RWPE1 (cell line): ENCODE measurements around the gene QDPR.

ENCODE experiments used
- CTCF ChIA-PET: fragments of 350-600 bp; sonication (Branson Sonifier 250); formaldehyde crosslinking; extraction: SDS; loops from one replicate; lab custom pipeline; 2021; lab: Yijun Ruan, JAX
- POLR2A ChIA-PET: fragments of 400-600 bp; formaldehyde crosslinking; extraction: SDS; loops from one replicate; lab custom pipeline; 2020; ENCODE audit warnings: antibody characterized with exemption; ENCODE audit not compliant: low non-redundant PET; lab: Yijun Ruan, JAX
- DNase-seq: peaks from one replicate; pipeline ENCODE4 v3.0.0; 2012; ENCODE audit warnings: low spot score
- H3K27ac ChIP-seq: fragments of 450-650 bp; 2 replicates; pipeline ENCODE4 v1.5.1; 2017
- TF ChIP-seq, protein P1 (sequence below): fragments of 450-650 bp; conservative IDR thresholded peaks from 2 replicates; pipeline ENCODE4 v1.5.1; 2017; ENCODE audit warnings: low read depth, mild to moderate bottlenecking

QDPR gene

GRCh38 chr4:17489123-17489522, 22.8 kb downstream of the QDPR start:
- TF ChIP-seq, protein P1, sequence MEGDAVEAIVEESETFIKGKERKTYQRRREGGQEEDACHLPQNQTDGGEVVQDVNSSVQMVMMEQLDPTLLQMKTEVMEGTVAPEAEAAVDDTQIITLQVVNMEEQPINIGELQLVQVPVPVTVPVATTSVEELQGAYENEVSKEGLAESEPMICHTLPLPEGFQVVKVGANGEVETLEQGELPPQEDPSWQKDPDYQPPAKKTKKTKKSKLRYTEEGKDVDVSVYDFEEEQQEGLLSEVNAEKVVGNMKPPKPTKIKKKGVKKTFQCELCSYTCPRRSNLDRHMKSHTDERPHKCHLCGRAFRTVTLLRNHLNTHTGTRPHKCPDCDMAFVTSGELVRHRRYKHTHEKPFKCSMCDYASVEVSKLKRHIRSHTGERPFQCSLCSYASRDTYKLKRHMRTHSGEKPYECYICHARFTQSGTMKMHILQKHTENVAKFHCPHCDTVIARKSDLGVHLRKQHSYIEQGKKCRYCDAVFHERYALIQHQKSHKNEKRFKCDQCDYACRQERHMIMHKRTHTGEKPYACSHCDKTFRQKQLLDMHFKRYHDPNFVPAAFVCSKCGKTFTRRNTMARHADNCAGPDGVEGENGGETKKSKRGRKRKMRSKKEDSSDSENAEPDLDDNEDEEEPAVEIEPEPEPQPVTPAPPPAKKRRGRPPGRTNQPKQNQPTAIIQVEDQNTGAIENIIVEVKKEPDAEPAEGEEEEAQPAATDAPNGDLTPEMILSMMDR: no peak
- DNase-seq: no peak
- ChIA-PET CTCF (interaction anchor here (0.6 kb wide), 1 partner anchor 243 kb away, joined by 3 read pairs; no protein-coding TSS in a partner anchor), POLR2A (no interaction called here)
- H3K27ac ChIP-seq: no peak overlapping the region

DNA sequence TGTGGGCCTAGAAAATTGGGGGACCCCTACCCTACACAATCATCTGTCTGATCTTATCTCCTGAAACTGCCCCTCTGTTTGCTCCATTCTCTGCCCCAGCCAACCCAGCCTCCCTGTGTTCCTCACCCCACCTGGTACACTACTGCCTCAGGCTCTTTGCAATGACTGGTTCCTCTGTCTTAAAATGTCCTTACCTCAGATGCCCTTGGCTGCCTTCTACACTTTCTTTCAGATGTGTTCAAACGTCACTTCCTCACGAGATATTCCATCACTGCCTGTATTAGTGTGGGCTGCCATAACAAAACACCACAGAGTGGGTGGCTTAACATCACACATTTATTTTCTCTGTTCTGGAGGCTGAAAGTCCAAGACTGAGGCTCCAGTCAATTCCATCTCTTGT, 29.2 kb downstream of the QDPR start:
- ChIA-PET CTCF (no interaction called here), POLR2A (no interaction called here)
- H3K27ac ChIP-seq: no peak overlapping the region
- no peak for DNase-seq
- TF ChIP-seq, protein P1: no peak

GRCh38 chr4:17480955-17481354, 30.9 kb downstream of the QDPR start:
- CTCF ChIA-PET: no interaction called here
- TF ChIP-seq, protein P1: no peak
- DNase-seq: no peak

DNA sequence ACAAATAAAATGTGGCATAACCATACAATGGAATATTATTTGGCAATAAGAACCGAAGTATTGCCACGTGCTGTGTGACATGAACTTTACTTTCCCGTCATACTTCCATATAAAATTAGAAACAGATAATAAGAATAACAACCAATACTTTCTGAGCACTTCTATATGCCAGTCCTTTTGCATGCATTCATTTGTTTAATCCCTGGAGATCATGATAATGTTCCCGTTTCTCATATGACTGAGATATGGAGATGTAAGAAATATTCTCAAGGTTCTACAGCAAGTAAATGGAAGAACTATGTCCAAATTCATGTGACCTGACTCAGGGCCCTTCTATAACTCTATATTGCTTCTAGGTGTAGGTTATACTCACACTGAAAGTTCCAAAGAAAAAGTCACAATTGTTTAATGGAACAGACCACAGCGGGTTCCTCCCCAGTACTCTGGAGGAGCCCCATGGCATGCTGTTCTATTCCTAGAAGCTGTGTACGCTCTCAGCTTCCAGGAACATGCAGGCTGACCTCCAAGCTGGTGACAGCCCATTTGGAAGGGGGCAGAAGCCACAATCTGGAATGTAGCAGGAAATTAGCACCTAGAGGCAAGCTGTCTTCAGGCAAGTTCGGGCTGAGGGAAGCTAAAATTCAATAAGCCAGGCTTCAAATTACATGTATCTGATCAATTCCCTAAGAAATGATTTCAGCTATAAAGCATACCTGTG, 31.5 kb downstream of the QDPR start:
- no peak overlapping the region for H3K27ac ChIP-seq
- TF ChIP-seq, protein P1: no peak
- ChIA-PET CTCF (no interaction called here), POLR2A (no interaction called here)
- DNase-seq: no peak

More at GRCh38 chr4:17480955-17481354, 30.9 kb downstream of the QDPR start:
- H3K27ac ChIP-seq: no peak overlapping the region
- POLR2A ChIA-PET: no interaction called here

DNA sequence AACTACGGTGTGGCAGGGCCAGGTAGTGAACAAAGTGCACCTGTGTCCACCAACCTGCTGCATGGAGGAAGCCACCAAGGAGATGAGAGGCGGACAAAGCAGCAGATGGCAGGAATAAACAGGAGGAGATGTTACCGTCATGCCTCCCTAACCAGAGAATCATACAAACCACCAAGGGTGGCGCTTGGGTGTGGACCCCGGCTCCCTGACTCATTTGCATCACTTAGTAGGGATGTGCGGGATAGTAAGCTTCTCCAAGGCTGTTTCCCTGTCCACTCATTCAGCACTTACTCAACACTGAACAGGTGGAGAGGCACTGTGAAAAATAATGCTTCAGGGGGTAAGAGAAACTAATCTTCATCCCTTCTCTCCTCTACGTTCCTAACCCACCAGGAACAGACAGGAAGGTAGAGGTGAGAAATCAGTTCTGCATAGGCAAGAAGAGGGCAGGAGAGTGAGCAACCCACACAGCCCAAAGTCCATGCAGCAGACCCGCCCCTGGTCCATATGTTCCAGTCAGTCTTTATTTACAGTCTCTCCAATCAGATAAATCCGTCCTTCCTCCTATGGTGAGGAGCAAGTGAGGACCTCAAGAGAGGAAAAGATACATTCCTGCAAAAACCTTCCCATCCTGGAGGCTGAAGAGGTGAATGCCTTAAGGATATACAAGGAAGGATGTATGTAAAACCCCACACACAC, 34.0 kb downstream of the QDPR start:
- TF ChIP-seq, protein P1: no peak
- DNase-seq: no peak
- H3K27ac ChIP-seq: no peak overlapping the region
- POLR2A ChIA-PET: no interaction called here
- CTCF ChIA-PET: interaction anchor here (0.6 kb wide), 1 partner anchor 130 kb away, joined by 4 read pairs; no protein-coding TSS in a partner anchor

DNA sequence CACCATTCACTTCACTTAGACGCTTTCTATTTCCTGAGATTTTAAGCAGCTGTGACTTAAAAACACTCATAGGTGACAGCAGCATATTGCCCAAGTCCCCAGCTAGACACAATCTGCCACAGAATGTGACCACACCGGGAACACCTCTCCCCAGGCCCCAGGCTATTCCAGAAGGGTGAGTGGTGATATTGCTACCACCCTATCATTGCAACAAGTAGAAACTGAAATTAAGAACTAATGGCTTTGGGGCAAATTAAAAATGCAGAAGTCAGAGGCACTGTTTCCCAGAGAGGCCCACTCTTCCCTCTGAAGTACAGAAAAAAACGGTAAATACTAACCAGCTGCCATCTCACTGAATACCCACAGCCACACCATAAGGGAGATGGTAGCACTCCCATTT, 35.0 kb downstream of the QDPR start:
- CTCF ChIA-PET: no interaction called here
- DNase-seq: no peak
- TF ChIP-seq, protein P1: no peak
- no peak overlapping the region for H3K27ac ChIP-seq
- POLR2A ChIA-PET: no interaction called here
